Spinal cord (tissue), 10 donors: ENCODE data around the gene BRMS1L. TPM values are rescaled to one million over a fixed set of nuclear protein-coding genes. Genes with fewer than 3 reads are reported as not detected.
"Not testable (repeated sequence)": the region's sequence is repeated elsewhere in the genome, so short reads cannot be mapped to it uniquely, and the experiment has no call there.

ENCODE experiments used
- DNase-seq, 6 donors: peaks; one replicate each; pipeline versions ENCODE4 v3.0.0 to v3.0.0-alpha.2; 2013 to 2015; ENCODE audit warnings: low spot score in 6 of 6, low read depth in 4 of 6
- H3K27ac ChIP-seq: one replicate; pipeline ENCODE4 v1.5.1; 2013; ENCODE audit warnings: low read depth, low read length, control low read depth
- H3K27me3 ChIP-seq: one replicate; pipeline ENCODE4 v1.6.1; 2013; ENCODE audit warnings: low read length; ENCODE audit not compliant: control insufficient read depth, insufficient read depth
- H3K36me3 ChIP-seq: one replicate; pipeline ENCODE4 v1.6.1; 2013; ENCODE audit warnings: low read length; ENCODE audit not compliant: control insufficient read depth, insufficient read depth
- H3K4me1 ChIP-seq: one replicate; pipeline ENCODE4 v1.6.1; 2013; ENCODE audit warnings: low read length; ENCODE audit not compliant: control insufficient read depth, insufficient read depth
- H3K4me3 ChIP-seq: one replicate; pipeline ENCODE4 v1.5.1; 2013; ENCODE audit warnings: low read depth, low read length, control low read depth
- H3K9me3 ChIP-seq: one replicate; pipeline ENCODE4 v1.6.1; 2013; ENCODE audit warnings: low read length; ENCODE audit not compliant: control insufficient read depth, insufficient read depth
- WGBS: methylation state at CpG from one replicate; pipeline ENCODE4 v1.1.5; 2013; ENCODE audit warnings: missing lambda C conversion rate; ENCODE audit not compliant: insufficient coverage; 5-methylcytosine and 5-hydroxymethylcytosine counted together
- polyA plus RNA-seq, 2 donors: library from polyadenylated mRNA; unstranded; fragments of 120-200 nt; gene quantifications; one replicate each; pipeline ENCODE4 v1.2.1, GENCODE V29; 2013; ENCODE audit not compliant: insufficient read length in 2 of 2
- total RNA-seq, 2 donors: library from RNA; depleted of rRNA in 1 of 2; stranded (reverse); fragments of 120-200 nt in 1 of 2; fragments of >200 nt in 1 of 2; gene quantifications; one replicate each; pipeline versions ENCODE4 v1.2.3 to v1.2.4, GENCODE V29; 2013 to 2014
- donor health status: healthy.

Gene BRMS1L
- total and polyA plus RNA-seq, 4 donors, result 9.8 to 25.9 (median 22.0) TPM

DNA sequence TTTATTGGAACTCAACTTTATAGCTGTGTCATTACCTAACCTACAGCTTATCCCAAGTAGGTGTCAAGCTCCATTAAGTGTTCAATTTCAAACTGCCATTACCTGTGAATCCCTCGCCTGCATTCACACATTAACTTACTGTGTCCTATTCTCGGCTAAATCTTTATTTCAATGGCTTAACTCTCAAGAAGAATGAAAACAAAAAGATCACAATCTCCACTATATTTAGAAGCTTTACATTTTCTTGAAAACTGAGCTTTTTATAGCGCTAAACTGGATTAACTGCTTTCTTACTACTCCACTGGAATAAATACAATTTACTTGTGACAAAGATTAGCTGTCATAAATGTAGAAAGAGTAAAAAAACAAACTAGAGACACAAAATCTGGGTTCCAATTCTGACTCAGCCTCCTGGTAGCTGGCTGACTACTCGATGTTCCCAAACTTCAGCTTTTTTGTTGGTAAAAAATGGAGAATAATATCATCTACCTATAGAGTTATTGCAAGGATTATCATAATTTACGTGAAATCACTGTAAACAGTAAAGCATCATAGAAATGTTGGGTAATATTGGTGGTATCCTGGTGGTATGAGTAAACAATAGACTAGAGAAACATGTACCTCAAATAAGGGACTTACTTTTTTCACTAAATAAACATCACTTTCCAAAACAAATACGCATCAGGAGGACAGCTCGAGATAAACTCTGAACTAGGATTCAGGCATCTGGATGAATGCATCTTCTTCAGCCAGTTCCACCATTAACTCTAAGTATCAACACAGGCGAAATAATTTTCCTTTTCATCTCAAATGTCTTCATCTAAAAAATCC lies 18.8 kb upstream of the BRMS1L start:
- no peaks in the 10 kb centered on the region for H3K4me1 ChIP-seq
- H3K36me3 ChIP-seq, result no peaks in the 10 kb centered on the region
- H3K27me3 ChIP-seq, result no peaks in the 10 kb centered on the region
- DNase-seq, result peak in 1 of 6 donors; percentile 45
- no peak overlapping the region for H3K27ac ChIP-seq
- peak overlapping the region; percentile 78 for H3K4me3 ChIP-seq
- no peaks in the 10 kb centered on the region for H3K9me3 ChIP-seq
- WGBS, result 77% methylated on average over 3 of the region's 8 CpGs

DNA sequence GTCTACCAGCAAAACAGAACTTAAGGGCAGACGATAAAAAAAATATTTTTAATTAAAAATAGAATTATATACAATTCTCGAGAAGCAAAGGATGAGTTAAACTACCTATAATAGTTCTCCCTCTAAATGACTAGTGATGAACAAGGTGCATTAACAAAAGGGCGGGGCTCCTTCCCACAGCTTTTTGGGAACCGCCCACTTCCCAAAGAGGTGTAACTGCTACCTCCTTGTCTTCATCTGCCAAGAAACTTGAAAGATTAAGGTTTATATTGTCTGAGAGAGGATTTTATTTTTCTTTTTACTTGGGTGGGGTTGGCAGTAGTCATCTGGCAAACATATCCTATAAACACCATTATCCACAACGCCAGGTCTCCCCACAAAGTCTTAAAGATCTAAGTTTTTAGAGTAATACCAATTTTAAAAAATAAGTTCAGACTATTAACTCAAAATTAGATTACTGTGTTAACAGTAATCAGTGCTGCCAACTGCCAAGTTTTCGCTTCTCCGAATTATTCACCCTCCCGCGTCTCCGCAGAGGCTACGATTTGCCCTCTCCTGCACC lies 18.0 kb upstream of the BRMS1L start:
- DNase-seq, result peak in 1 of 6 donors; percentile 46
- no peaks in the 10 kb centered on the region for H3K27me3 ChIP-seq
- H3K27ac ChIP-seq, result peak overlapping the region; percentile 94
- no peaks in the 10 kb centered on the region for H3K4me1 ChIP-seq
- 4% methylated on average over 6 of the region's 11 CpGs for WGBS
- H3K36me3 ChIP-seq, result no peaks in the 10 kb centered on the region
- no peaks in the 10 kb centered on the region for H3K9me3 ChIP-seq
- H3K4me3 ChIP-seq, result peak overlapping the region; percentile 78

DNA sequence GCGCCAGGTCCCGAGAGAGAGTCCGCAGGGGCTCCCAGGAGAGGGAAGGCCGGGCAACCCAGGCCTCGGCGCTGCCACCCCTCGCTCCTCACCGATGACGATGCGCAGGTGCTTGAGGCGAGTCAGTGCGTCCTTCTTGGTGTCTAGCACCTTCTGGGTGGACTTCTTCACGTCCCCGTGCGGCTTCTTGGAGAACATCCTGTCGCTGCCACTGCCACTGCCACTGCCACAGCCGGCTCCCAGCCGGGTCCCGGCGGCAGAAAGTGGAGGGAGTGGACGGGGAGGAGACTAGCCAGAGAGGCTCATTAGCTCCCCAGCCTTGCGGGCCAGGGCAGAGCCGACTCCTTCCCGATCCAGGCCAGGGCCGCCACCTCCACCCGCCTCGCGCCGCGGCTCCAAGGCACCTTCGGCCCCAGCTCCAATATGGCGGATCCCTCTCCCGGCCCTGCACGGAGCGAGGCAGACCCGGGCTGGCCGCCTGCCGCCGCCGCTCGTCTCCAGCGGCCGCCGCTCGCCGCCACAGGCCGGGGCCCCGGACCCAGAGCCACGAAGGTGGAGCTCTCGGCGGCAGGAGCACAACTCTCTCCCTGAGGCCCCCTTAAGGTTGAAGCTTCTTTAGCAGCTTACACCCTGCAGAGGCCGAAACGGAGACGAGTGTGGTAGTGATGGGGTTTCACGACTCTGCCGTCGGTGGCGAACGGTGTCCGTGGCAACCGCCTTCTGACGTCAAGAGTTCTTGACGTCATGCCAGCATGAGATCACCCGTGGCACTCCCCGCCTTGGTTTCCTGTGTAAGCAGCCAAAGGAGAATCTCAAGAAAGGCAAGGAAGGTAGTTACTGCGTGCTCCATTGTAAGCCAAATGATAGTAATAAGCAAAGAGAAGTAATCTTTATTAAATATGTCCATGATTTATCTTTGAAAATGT lies 17.2 kb upstream of the BRMS1L start, which contains the start of gene RALGAPA1:
TSS of gene RALGAPA1 (minus strand) at position 658 of the 926 bp plus-strand sequence. CDS start at position 198, 460 bp downstream.
- peak; percentile 84 to 98 (median 89) for DNase-seq
- not testable (repeated sequence) for H3K4me1 ChIP-seq, H3K27me3 ChIP-seq, H3K36me3 ChIP-seq, H3K9me3 ChIP-seq
- H3K27ac ChIP-seq, result peak within 1 kb of the TSS; percentile 94
- peak within 1 kb of the TSS; percentile 78 for H3K4me3 ChIP-seq
- WGBS, result 0% methylated on average over 57 of the region's 66 CpGs

DNA sequence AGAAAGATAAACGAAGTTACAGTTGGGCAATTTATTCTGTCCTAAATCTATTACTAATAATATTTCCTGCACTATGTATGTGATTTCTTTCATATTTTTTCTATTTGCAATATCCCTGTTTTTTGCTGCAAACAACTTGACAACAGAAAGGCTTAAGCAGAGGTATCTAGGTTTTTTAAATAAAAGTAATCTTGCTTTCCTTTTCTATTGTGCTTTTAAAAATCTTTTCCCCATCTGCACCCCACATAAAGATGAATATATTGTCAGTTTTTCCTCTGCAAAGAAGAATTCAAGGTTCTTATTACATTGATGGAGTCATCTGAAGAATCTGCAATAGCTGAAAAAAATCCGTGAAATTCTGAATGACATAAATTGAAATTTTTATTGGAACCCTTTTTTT lies 16.5 kb upstream of the BRMS1L start:
- Histone ChIP-seq H3K4me1 (no peaks in the 10 kb centered on the region), H3K36me3 (no peaks in the 10 kb centered on the region), H3K4me3 (peak overlapping the region; percentile 78), H3K9me3 (no peaks in the 10 kb centered on the region), H3K27me3 (no peaks in the 10 kb centered on the region), H3K27ac (peak overlapping the region; percentile 94)
- no CpG with 5 or more reads among the region's 2 CpGs for WGBS
- no peak for DNase-seq

DNA sequence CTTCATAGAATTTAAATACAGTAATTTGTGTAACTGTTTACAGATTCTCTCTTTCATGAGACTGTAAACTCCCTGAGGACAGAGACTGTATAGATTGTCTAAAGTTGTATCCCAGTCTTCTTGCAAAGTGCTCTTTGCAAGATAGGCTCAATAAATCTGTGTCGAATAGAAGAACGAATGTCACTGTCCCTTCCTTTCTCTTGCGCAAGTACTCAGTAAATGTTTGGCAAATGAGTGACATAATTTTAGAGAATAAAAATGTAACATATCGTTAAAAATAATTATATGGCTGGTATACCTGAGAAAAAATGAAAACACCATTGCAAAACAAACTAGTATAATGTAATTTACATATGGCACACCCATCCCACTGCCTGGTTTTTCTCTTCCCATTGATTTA lies 15.2 kb upstream of the BRMS1L start:
- no CpG with 5 or more reads among the region's 4 CpGs for WGBS
- Histone ChIP-seq H3K4me3 (no peak overlapping the region), H3K4me1 (no peaks in the 10 kb centered on the region), H3K27me3 (no peaks in the 10 kb centered on the region), H3K27ac (no peak overlapping the region), H3K9me3 (no peaks in the 10 kb centered on the region), H3K36me3 (no peaks in the 10 kb centered on the region)
- no peak for DNase-seq

DNA sequence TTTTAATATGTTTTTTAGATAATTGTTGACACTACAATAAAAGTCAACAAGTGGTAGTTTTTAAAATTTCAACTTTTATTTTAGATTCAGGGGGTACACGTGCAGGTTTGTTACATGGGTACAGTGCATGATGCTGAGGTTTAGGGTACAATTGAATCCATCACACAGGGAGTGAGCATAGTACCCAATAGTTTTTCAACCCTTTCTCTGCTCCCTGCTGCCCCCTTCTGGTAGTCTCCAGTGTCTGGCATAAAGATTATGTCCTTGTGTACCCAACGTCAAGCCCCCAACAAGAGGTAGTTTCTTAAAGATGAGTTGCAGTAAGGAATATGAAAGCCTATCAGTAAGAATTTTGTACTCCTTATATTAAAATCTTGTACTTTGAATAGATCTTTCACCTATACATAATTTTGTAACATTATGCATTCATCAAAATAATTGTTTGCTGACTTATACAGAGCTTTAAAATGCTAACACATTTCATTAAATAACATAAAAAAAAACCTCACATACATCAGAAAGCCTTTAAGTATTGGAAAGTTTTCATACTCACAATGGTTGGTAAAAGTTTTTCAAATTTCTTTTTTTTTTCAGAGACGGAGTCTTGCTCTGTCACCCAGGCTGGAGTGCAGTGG lies 11.7 kb upstream of the BRMS1L start:
- peak in 3 of 6 donors; percentile 35 to 63 (median 56) for DNase-seq
- no CpG with 5 or more reads among the region's 3 CpGs for WGBS
- Histone ChIP-seq H3K27me3 (no peaks in the 10 kb centered on the region), H3K4me3 (no peak overlapping the region), H3K27ac (no peak overlapping the region), H3K4me1 (no peaks in the 10 kb centered on the region), H3K36me3 (no peaks in the 10 kb centered on the region), H3K9me3 (no peaks in the 10 kb centered on the region)

DNA sequence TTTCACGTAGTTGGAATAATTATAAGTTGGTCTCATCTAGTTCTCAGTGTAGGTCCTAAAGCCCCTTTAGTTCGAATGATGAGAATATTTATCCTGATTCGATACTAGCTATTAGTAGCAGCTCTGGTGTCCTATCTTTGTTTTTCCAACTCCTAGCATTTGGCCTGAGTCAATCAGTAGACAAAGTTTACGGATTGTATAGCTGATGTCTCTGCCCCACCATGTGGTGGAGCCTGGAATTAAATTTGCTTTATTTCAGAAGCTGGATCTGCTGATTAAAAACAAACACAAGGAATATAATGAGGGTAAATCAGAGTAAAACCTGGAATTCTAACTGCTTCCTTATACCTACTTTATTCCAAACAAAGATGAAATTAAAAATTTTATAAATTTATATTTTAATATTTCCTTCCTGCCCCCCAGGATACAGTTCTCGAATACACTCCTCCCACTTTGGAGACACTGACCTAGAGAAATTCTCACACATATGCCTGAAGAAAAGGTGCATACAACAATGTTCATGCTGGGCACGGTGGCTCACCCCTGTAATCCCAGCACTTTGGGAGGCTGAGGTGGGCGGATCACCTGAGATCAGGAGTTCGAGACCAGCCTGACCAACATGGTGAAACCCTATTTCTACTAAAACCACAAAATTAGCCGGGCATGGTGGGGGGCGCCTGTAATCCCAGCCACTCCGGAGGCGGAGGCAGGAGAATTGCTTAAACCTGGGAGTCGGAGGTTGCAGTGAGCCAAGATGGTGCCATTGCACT lies 7.6 kb upstream of the BRMS1L start:
- Histone ChIP-seq H3K4me1 (no peaks in the 10 kb centered on the region), H3K27me3 (no peaks in the 10 kb centered on the region), H3K36me3 (no peaks in the 10 kb centered on the region), H3K4me3 (no peak overlapping the region), H3K27ac (no peak overlapping the region), H3K9me3 (no peaks in the 10 kb centered on the region)
- 90% methylated on average over 7 of the region's 13 CpGs for WGBS
- DNase-seq, result peak in 3 of 6 donors; percentile 25 to 76 (median 60)

DNA sequence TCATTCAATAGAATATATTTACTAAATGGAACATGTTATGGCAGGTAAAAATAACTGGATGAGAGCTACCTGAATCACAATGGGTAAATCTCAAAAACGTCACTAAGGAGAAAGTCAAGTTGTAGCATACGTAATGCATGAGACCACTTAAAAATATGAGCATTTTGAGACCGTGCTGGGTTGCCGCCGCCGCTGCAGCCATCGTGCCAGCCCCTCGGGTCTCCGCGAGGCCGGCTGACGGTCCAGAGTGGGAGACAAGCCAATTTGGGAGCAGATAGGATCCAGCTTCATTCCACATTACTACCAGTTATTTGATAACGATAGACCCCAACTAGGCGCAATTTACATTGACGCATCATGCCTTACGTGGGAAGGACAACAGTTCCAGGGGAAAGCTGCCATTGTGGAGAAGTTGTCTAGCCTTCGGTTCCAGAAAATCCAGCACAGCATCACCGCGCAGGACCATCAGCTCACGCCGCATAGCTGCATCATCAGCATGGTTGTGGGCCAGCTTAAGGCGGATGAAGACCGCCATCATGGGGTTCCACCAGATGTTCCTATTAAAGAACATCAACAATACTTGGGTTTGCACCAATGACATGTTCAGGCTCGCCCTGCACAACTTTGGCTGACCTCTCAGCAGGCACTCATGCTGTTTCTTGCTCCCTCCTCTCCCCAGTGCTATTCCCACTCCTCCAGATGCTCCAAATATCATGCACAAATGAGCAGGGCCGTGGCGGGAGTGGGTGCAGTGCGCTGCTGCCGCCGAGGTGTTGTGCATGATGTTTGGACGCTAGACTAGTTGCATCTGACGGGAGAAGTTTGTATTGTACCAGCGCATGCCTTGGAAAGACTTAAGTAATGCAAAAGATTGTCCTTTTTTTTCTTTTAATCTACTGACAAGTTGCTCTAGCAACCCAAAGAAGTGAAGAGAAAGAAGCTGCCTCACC lies 6.3 kb upstream of the BRMS1L start:
- no peak overlapping the region for H3K4me3 ChIP-seq
- no peaks in the 10 kb centered on the region for H3K36me3 ChIP-seq
- WGBS, result 92% methylated on average over 25 of the region's 32 CpGs
- no peaks in the 10 kb centered on the region for H3K4me1 ChIP-seq
- no peak for DNase-seq
- H3K9me3 ChIP-seq, result no peaks in the 10 kb centered on the region
- H3K27ac ChIP-seq, result no peak overlapping the region
- H3K27me3 ChIP-seq, result no peaks in the 10 kb centered on the region
